NCI-H524 treated with DMSO at 0.1 percent for 48 hours (cell line): ENCODE measurements around the gene SPINDOC.
"Not testable (repeated sequence)": the region's sequence is repeated elsewhere in the genome, so short reads cannot be mapped to it uniquely, and the experiment has no call there.

ENCODE experiments used
- DNase-seq: peaks from one replicate; lab custom pipeline; 2025; lab: John Stamatoyannopoulos, UW

The SPINDOC gene

DNA sequence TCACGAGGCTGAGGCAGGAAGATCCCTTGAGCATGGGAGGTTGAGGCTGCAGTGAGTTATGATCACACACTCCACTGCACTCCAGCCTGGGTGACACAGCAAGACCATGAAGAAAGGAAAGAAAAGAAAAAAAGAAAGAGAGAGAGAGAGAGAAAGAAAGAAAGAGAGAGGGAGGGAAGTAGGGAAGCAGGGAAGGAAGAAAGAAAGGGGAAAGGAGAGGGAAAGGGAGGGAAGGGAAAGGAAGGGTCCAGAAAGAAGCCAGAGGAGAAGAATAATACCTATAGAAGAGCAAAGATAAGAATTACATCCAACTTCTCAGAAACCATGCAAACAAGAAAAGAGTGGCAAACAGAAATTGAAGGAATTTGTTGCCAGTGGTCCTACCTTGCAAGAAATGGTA, 27.4 kb upstream of the SPINDOC start:
- DNase-seq, result no peak

DNA sequence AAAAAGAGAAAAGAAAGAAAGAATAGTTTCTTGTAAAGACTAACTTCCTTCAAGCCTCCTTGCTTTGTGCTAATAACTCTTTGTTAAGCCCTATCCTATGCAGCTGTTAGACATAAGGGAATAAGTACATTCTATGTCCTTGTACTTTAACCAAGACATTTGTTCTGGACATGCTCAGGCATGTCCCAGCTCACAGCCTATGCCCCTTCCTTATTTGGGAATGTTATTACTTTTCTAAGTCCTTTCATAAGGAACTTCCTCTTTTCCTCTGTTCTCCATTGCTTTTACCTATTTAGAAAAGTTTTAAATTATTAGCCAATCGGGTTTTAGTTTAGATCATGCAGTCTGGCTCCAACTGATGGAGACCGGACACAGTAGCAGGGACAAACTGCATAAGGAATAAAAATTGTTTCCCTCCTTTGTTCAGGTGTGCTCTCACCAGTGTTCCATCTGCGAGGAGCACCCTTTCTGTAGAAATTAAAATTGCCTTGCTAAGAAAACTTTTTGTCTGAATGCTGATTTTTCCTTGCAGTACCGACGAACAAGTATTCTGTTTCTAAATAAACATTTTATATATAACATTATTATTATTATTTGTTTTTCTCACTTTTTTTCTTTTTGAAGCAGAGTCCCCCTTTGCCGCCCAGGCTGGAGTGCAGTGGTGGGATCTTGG, 21.6 kb upstream of the SPINDOC start:
- no peak for DNase-seq

DNA sequence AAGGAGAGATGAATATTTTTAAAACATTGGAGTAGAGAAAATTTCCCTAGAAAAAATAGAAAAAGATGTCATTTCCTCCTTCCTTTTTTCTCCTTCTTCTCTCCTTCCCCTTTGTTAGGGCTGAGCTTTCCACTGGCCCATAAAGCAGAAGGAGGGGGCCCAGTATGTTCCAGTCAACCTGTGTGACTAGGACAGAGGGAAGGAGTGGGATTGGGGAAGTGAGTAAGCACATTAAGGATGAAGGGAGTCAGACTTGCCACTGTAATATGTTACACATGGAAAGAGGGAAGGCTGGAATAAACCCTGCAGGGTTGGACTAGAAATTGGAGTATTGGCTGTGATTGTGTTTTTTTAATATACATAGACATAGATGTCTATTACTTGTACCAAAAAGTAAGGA, 20.1 kb upstream of the SPINDOC start:
- no peak for DNase-seq

DNA sequence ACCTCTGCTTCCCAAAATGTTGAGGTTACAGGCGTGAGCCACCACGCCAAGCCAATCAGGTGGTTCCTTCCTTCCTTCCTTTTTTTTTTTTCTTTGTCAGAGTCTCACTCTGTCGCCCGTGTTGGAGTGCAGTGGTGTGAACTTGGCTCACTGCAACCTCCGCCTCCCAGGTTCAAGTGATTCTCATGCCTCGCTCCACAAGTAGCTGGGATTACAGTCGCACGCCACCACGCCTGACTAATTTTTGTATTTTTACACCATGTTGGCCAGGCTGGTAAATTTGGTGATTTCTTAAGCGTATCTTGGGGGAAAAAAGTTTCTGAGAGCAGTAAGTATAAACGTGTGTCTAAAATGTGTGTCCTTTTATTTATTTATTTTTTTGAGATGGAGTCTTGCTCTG, 18.2 kb upstream of the SPINDOC start:
- no peak for DNase-seq

DNA sequence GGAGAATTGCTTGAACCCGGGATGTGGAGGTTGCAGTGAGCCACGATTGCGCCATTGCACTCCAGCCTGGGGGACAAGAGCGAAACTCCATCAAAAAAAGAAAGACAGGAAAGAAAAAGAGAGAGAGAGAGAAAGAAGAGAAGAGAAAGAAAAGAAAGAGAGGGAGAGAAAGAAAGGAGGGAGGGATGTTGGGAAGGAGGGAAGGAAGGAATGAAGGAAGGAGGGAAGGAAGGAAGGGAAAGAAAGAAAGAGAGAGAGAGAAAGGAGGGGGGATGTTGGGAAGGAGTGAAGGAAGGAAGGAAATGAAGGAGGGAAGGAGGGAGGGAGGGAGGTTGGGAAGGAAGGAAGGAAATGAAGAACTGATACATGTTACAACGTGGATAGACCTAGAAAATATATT, 12.3 kb upstream of the SPINDOC start:
- DNase-seq, result no peak

DNA sequence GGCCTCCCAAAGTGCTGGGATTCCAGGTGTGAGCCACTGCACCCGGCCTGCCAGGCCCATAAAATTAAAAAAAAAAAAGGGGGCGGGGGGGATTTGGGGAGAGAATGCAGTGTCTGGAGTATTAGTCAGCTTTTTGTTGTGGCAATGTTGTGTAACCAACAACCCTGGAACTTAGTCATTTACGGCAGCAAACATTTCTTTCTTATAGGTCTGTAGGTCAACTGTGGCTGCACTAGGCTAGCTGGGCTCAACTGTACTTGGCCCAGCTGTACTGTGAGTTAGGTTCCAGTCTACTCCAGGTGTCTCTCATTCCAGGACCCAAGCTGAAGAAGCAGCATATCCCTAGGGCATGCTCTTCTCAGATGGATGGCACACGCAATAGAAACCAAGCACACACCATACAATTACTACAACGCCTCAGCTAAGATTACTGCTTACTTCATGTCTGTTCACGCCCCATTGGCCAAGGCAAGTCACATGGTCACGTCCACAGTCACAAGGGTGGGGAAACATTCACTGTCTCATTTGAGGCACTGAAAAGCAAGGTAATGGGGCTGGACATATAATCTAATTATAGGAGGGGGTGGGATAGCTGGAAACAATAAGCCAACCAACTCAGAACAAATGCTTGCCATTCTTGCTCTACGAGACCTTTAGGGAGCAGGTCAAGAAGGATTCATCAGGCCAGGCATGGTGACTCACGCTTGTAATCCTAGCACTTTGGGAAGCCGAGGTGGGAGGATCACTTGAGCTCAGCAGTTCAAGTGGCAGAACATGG, 10.4 kb upstream of the SPINDOC start:
- DNase-seq, result no peak

DNA sequence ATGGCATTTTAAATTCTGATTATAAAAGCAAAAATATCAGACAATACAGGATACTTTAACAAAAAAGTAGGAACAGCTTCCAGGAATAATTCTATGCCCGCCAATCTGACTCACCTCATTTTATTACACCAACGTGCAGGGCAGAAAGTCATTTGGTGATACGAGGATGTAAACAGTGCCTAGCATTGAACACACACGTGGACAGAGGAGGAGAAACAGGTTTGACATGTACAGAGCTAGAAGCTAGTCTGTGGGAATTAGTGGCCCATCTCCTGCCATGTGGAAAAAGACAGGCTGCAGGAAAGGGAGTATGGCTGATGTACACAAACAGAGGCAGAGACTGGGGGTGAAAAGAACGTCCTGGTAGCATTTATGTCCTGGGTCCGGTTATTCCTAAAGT, 9.0 kb upstream of the SPINDOC start:
- DNase-seq, result no peak

DNA sequence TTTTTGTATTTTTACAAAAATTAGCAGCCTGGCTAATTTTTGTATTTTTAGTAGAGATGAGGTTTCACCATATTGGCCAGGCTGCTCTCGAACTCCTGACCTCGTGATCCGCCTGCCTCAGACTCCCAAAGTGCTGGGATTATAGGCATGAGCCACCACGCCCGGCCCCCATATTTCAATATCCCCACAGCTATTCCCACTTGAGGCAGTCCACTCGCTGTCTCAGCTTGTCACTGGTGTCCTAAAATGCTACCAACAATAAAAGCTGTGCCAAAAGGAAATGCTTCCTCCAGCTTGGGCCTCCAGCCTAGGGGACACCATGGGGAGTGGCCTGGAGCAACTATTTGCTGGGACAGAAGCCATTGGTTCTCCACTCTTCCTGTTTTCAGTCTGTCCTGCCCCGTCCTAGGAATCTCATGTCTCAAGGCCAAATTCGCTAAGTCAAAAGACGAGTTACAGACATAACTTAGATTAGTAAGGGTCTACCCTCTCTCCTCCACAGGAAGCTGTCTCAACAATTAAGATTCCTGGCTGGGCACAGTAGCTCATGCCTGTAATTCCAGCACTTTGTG, 7.3 kb upstream of the SPINDOC start:
- no peak for DNase-seq

DNA sequence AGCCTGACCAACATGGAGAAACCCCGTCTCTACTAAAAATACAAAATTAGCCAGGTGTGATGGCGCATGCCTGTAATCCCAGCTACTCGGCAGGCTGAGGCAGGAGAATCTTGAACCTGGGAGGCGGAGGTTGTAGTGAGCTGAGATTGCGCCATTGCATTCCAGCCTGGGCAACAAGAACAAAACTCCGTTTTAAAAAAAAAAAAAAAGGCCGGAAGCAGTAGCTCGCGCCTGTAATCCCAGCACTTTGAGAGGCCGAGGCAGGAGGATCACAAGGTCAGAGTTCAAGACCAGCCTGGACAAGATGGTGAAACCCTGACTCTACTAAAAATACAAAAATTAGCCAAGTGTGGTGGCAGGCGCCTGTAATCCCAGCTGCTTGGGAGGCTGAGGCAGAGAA, 2.9 kb upstream of the SPINDOC start:
- not testable (repeated sequence) for DNase-seq

DNA sequence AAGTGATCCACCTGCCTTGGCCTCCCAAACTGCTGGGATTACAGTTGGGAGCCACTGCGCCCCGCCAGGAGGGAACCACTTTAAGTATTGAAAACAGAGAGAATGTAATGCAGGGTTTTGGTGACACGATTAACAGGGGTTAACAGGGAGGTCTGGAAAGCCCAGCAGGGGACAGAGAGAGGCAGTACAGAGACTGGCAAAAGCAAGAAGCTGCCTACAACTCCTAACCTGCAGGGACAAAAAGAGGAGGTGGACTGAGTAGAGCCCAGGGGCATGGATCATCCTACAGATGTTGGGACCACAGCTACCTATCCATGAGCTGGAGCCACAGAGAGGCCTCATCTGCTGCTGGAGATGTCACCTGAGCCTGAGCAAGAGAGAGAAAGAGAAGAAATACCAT, 1.7 kb upstream of the SPINDOC start:
- no peak for DNase-seq

DNA sequence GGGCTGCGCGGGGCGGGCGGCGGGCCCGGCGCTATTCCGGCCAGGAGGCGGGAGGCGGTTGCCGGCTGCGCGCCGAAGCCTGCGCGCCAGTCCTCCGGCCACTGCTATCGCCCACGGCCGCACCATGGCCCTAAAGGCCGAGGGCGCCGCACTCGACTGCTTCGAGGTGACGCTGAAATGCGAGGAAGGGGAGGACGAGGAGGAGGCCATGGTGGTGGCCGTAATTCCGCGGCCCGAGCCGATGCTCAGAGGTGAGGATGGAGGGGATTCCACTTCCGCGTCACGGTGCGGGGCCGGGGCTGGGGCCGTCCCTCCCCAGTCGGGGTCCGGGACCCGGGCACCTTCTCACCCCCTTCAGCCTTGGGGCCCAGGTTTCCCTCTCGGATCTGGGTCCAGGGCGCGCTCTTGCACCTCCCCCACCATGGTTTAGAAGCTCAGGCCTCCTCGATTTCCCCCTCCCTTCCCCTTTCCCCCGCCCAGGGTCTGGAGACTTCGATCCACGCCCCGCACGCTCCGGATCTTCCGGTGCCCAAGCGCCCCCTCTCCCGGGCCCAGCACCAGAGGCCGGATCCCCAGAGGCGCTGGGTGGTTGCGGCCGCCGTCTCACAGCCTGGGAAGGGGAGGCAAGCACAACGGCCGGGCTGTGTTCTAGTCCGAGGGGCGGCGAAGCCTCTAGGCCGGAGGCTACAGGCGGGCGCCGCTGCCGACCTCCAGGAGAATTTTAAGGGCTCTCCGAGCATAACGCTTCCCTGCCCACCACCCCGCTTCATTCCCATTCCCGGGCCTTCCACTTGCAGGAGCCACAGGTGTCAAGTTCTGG, 517 bp downstream of the SPINDOC start:
- DNase-seq, result no peak

DNA sequence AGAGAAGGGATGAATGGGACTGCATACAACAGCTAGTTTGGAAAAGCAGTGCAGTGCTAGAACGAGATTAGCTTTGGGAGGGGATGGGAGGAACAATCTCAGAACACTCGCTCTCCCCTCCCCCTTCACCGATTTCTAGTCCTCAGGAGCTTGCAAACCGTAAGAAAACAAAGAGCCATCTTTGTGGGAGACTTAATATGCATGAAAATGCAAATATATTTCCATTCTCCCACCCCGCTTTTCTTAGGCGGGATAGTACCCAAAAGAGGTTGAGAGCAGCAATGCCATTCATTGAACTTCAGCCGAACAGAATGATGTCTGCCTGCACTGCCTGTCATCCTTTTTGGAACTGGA, 1.1 kb downstream of the SPINDOC start:
- no peak for DNase-seq

DNA sequence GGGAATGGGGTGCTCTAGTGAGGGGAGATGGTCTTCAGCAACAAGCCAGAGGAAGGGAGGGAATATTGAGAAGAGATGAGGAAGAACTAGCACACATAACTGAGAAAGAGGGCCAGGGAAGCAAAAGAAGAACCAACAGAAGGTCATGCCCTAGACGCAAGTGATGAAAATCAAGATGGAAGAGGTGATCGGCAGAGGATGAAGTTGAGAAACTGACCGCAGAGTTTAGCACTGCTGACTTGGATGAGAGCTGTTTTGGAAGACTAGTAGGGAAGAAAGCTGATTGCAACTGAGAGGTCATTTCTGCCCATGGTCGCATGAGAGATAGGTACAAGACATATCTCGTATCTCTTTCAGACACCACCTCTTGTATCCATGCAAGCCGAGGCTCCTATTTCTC, 2.9 kb downstream of the SPINDOC start:
- DNase-seq, result no peak

DNA sequence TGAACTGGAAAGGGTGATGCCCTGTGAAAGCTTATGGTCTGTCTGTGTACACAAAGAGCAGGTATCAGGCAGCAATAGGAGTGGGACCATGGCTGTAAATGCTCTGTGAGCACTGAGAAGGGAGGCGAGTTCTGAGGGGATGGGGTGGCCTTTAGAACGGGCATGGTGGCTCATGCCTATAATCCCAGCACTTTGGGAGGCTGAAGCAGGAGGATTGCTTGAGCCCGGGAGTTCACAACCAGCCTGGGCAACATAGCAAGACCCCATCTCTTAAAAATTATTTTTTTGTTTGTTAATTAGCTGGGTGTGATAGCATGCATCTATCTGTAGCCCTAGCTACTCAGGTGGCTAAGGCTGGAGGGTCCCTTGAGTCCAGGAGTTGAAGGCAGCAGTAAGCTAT, 3.5 kb downstream of the SPINDOC start:
- DNase-seq, result no peak

DNA sequence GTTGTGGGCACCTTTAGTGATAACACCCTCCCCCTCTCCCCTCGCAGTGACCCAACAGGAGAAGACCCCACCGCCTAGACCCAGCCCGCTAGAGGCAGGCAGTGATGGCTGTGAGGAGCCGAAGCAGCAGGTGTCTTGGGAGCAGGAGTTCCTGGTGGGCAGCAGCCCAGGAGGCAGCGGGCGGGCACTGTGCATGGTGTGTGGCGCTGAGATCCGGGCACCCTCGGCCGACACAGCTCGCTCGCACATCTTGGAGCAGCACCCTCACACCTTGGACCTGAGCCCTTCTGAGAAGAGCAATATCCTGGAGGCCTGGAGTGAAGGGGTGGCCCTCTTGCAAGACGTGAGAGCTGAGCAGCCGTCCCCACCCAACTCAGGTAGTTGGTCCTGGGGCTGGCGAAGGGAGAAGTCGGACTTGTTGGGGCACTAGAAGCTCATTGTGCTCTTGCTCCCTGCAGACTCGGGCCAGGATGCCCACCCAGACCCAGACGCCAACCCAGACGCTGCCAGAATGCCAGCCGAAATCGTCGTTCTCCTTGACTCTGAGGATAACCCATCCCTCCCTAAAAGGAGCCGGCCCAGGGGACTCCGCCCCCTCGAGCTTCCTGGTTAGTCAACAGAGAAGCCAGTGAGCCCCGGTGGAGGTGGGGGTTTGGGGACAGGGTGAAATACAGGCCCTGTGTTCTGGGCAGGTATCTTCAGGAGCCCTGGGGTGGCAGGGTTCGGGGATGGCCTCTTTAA, 4.7 kb downstream of the SPINDOC start:
- DNase-seq, result no peak

DNA sequence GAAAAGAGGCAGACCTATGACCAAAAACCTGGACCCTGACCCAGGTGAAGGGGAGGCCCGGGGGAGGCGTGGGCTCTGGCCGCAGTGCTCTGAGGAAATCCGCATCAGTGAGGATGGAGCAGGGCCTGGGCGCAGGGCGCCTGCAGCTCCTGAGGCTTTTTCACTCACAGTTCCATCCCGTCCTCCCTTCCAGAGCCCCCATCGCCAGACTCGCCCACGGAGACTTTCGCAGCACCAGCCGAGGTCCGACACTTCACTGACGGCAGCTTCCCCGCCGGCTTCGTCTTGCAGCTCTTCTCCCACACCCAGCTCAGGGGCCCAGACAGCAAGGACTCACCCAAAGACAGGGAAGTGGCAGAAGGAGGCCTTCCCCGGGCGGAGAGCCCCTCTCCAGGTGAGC, 5.4 kb downstream of the SPINDOC start:
- DNase-seq, result no peak

DNA sequence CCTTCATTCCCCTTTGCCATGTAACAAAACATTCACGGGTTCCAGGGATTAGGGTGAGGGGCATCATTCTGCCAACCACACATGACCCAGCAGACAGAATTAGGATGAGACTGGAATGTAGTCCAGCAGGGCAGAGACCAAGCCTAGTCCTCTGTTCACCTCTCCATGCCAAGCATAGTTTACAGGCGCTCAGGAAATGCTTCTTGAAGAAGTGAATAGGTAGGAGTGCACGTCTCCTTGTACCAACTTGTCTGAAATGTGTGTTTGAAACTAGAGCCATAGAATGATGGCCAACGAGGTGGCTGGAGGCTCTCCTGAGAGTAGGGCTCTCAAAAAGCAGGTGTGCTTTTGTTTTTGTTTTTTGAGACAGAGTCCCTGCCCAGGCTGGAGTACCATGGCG, 8.2 kb downstream of the SPINDOC start:
- DNase-seq, result no peak

DNA sequence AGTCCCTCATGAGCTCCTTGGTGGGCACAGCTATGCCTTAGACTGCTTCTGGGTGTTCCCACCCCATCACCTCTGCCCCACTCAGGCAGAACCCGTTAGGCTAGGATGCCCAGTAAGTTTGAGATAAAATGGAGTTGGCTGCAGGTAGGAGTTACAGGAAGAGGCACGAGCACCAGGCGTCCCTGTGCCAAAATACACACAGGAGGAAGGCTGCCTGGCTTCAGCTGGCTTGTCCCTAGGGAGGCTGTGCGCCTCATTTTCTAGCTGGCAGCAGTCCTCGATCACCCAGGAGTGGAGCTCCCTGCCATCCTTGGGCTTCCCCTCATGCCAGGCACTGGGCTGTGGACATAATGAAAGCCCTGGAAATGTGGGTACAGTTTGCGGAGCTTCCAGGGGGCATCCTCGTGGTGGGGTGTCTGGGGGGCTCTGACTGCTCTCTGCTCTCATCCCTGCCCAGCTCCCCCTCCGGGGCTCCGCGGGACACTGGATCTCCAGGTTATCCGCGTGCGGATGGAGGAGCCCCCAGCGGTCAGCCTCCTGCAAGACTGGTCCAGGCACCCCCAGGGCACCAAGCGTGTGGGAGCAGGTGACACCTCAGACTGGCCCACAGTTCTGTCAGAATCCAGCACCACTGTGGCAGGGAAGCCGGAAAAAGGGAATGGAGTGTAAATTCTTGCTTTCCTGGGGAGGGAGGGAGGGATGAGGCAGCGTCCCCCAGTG, 13.4 kb downstream of the SPINDOC start:
- DNase-seq, result no peak

DNA sequence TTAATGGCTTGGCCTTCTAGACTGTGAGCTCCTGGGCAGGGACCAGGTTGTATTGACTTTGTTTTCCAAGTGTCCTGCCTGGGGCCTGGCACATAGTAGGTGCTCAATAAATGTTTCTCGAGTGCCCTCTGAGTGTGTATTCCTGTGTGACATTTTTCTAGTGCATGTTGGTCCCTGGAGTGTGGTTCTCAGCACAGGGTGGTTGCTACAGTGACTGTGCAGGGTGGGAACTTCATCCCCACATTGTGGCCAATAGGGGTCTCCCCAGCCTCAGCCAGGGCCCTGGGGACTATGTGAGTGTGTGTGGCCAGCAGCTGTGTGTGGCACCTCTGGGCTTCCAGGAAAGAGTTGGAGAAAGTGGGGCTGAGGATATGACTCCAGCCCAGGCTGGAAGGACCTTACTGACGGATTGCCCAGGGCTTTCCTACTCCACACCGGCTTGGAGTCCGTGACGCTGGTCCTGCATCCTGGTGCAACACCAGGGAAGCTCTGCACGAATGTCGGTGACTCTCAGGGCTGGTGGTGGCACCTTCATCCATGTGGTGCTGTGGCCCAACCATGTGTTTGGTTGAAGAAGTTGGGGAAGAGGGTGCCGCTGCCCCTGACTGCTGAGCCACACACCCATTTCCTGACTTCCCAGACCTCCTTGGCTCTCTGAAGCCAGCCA, 16.7 kb downstream of the SPINDOC start:
- DNase-seq, result no peak

DNA sequence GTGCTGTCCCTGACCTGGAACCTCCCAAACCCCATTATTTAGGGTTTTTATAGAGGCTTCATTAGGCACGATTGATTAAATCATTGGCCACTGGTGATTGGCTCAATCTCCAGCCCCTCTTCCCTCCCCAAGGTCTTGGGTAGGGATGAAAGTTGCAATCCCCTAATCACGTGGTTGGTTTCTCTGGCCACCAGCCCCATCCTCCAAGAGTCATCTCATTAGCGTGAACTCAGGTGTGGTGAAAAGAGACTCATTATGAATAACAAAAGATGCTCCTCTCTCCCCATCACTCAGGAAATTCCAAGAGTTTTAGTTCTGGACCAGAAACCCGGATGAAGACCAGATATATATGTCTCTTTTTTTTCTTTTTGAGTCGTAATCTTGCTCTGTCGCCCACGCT, 18.1 kb downstream of the SPINDOC start:
- no peak for DNase-seq

DNA sequence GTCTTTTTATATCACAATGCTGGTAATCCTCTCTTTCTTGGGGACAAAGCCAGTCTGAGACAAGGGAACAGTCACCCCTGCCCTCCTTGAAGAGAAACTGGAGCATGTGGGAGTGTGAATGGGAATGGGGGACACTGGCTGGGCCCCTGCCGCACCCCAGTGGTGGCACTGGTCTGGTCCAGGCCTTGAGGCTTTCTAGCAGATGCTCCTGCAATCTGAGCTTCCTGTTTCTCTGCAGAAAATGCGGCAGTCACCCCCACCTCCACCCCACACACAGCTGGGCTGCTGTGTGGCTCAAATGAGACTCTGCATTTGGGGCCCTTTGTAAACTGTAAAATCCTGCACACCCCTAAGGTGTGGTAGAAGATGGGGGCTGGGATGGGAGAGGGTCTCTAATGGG, 19.1 kb downstream of the SPINDOC start:
- DNase-seq, result no peak
